ENCODE measurements around the gene CSNK1D. TPM values are rescaled to one million over a fixed set of nuclear protein-coding genes. Genes with fewer than 3 reads are reported as not detected.

Gene CSNK1D
- total RNA-seq, 4 donors from 2014 or later = 16.5 to 173 (median 44.6) TPM

DNA sequence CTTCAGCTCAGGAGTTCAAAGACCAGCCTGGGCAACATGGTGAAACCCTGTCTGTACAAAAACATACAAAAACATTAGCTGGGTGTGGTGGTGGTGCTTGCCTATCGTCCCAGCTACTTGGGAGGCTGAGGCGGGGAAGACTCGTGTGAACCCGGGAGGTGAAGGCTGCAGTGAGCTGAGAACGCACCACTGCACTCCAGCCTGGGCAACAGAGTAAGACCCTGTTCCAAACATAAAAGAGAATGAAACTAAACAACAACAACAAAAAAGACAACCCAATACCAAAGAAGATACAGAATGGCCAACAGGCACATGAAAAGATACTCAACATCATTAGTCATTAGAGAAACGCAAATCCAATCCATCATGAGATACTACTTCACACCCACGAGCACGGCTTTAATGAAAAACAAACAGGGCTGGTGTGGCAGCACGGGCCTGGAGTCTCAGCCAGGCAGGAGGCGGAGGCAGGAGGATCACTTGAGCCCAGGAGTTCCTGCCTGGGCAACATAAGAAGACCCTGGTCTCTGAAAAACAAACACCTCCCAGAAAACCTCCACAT is 52.1 kb downstream of the CSNK1D start:
- H3K4me1 ChIP-seq = no peaks in the 10 kb centered on the region
- no peak overlapping the region for H3K27ac ChIP-seq
- DNase-seq = no peak
- H3K9me3 ChIP-seq = no peaks in the 10 kb centered on the region
- intact Hi-C loops (cut with DNase I; ENCODE audit: low total_unique reads) = no loop called here
- no peaks in the 10 kb centered on the region for H3K27me3 ChIP-seq
- no peaks in the 10 kb centered on the region for H3K36me3 ChIP-seq
- H3K4me3 ChIP-seq = no peak overlapping the region
- TF ChIP-seq, protein P1, sequence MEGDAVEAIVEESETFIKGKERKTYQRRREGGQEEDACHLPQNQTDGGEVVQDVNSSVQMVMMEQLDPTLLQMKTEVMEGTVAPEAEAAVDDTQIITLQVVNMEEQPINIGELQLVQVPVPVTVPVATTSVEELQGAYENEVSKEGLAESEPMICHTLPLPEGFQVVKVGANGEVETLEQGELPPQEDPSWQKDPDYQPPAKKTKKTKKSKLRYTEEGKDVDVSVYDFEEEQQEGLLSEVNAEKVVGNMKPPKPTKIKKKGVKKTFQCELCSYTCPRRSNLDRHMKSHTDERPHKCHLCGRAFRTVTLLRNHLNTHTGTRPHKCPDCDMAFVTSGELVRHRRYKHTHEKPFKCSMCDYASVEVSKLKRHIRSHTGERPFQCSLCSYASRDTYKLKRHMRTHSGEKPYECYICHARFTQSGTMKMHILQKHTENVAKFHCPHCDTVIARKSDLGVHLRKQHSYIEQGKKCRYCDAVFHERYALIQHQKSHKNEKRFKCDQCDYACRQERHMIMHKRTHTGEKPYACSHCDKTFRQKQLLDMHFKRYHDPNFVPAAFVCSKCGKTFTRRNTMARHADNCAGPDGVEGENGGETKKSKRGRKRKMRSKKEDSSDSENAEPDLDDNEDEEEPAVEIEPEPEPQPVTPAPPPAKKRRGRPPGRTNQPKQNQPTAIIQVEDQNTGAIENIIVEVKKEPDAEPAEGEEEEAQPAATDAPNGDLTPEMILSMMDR (IDR thresholded peaks at IDR 0.05) = no peak
- TF ChIP-seq POLR2A (IDR thresholded peaks at IDR 0.05) = no peak

GRCh38 chr17:82219753-82220709 is 53.5 kb downstream of the CSNK1D start:
- TF ChIP-seq, protein P1 (IDR thresholded peaks at IDR 0.05) = no peak
- TF ChIP-seq POLR2A (IDR thresholded peaks at IDR 0.05) = no peak
- Histone ChIP-seq H3K27me3 (no peaks in the 10 kb centered on the region), H3K4me3 (no peak overlapping the region), H3K36me3 (no peaks in the 10 kb centered on the region), H3K27ac (no peak overlapping the region), H3K9me3 (no peaks in the 10 kb centered on the region), H3K4me1 (no peaks in the 10 kb centered on the region)
- intact Hi-C loops (cut with DNase I; ENCODE audit: low total_unique reads) = no loop called here
- DNase-seq = no peak

GRCh38 chr17:82219083-82219482 is 54.4 kb downstream of the CSNK1D start:
- intact Hi-C loops (cut with DNase I; ENCODE audit: low total_unique reads) = no loop called here
- Histone ChIP-seq H3K9me3 (no peaks in the 10 kb centered on the region), H3K4me1 (no peaks in the 10 kb centered on the region), H3K4me3 (no peak overlapping the region), H3K27me3 (no peaks in the 10 kb centered on the region), H3K36me3 (no peaks in the 10 kb centered on the region), H3K27ac (no peak overlapping the region)
- DNase-seq = no peak
- no peak for TF ChIP-seq POLR2A (IDR thresholded peaks at IDR 0.05)
- TF ChIP-seq, protein P1 (IDR thresholded peaks at IDR 0.05) = no peak

- Histone ChIP-seq H3K4me3 (no peak overlapping the region), H3K9me3 (no peaks in the 10 kb centered on the region), H3K4me1 (peaks cover 0 to 2% of the 10 kb centered on the region in 2 donors), H3K36me3 (no peaks in the 10 kb centered on the region), H3K27me3 (no peaks in the 10 kb centered on the region), H3K27ac (no peak overlapping the region)
- DNase-seq = no peak
- TF ChIP-seq, protein P1 (IDR thresholded peaks at IDR 0.05) = no peak
- TF ChIP-seq POLR2A (IDR thresholded peaks at IDR 0.05) = no peak
- intact Hi-C loops (cut with DNase I; ENCODE audit: low total_unique reads) = no loop called here
Observed at GRCh38 chr17:82218349-82219075, 55.0 kb downstream of the CSNK1D start.
